Epithelial cell of proximal tubule (primary cell): ENCODE measurements around the gene CACNA1S. TPM values are rescaled to one million over a fixed set of nuclear protein-coding genes. Genes with fewer than 3 reads are reported as not detected.

Experiments used
- DNase-seq: peaks from one replicate; pipeline ENCODE4 v3.0.0-alpha.2; 2011; ENCODE audit warnings: low read depth
- H3K4me3 ChIP-seq: 2 replicates; pipeline ENCODE4 v1.5.1; 2011; ENCODE audit warnings: low read depth, mild to moderate bottlenecking, low read length
- total RNA-seq: library from RNA; depleted of rRNA; stranded (reverse); fragments of >200 nt; gene quantifications from 2 replicates; pipeline ENCODE4 v1.2.3, GENCODE V29; 2015
- TF ChIP-seq, protein P1 (sequence below): conservative IDR thresholded peaks from 2 replicates; pipeline ENCODE4 v1.5.1; 2012; ENCODE audit warnings: low read depth, mild to moderate bottlenecking, low read length

The CACNA1S gene
- total RNA-seq = not detected in 2 replicates

DNA sequence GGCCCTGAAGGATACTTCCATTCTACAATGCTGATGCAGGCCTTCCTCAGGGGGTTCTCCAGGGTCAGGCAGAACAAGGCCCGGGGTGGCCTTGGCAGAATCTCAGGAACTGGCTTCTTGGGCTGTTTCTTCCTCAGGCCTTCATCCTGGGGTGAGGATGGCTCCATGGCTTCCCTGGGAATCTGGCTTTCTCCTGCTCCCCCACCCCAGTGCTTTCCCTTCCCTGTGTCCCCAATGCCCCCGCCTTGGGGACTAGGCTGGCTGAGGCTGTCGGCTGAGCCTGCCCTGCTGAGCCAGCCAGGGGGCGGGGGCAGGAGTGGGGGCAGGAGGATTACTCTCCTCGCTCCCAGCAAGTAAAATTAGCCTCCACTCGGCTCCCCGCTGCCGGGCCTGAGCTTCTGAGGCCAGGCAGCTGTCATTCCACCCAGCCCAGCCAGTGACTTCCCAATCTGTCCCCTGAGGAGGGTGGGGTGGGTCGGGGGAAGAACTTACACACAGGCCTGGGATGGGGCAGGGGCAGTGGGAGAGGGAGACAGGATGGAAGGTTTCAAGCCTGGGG is at the start of gene CACNA1S:
Gene CACNA1S (minus strand): TSS at position 254 of the 559 bp plus-strand sequence. CDS start 87 bp downstream, at position 167.
- H3K4me3 ChIP-seq = no peak within 1 kb of the TSS
- DNase-seq = no peak
- TF ChIP-seq, protein P1, sequence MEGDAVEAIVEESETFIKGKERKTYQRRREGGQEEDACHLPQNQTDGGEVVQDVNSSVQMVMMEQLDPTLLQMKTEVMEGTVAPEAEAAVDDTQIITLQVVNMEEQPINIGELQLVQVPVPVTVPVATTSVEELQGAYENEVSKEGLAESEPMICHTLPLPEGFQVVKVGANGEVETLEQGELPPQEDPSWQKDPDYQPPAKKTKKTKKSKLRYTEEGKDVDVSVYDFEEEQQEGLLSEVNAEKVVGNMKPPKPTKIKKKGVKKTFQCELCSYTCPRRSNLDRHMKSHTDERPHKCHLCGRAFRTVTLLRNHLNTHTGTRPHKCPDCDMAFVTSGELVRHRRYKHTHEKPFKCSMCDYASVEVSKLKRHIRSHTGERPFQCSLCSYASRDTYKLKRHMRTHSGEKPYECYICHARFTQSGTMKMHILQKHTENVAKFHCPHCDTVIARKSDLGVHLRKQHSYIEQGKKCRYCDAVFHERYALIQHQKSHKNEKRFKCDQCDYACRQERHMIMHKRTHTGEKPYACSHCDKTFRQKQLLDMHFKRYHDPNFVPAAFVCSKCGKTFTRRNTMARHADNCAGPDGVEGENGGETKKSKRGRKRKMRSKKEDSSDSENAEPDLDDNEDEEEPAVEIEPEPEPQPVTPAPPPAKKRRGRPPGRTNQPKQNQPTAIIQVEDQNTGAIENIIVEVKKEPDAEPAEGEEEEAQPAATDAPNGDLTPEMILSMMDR = no peak

DNA sequence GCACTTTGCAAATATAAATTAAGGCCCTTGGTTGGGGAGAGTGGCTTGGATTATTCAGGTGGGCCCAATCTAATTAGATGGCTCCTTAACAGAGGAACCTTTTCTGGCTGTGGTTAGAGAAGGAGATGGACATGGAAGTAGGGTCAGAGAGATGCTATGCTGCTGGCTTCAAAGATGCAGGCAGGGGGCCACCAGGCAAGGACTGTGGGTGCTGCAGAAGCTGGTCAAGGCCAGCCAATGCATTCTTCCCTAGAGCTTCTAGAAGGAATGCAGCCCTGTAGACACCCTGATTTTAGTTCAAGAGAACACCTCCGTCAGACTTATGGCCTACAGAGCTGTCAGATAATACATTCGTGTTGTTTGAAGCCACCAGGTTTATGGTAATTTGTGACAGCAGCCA is 45.7 kb upstream of the CACNA1S start:
- TF ChIP-seq, protein P1 = no peak
- no peak overlapping the region for H3K4me3 ChIP-seq
- no peak for DNase-seq

DNA sequence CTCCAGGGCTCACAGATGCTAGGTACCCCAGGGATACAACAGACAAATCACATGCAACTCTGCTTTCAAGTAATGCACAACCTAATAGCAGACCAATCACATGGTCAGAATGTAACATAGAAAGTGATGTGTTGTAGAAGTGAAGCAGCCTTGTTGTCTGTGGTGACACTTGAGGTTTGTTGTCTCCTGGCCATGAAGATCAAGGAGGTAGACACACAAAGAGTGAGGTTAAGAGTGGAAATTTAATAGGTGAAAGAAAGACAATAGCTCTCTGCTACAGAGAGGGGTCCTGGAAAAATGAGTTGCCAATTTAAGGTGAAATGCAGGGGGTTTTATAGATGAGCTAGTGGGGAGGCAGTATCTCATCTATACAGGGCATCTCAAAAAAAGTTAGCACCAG is 44.6 kb upstream of the CACNA1S start:
- no peak for DNase-seq
- H3K4me3 ChIP-seq = no peak overlapping the region
- TF ChIP-seq, protein P1 = no peak

DNA sequence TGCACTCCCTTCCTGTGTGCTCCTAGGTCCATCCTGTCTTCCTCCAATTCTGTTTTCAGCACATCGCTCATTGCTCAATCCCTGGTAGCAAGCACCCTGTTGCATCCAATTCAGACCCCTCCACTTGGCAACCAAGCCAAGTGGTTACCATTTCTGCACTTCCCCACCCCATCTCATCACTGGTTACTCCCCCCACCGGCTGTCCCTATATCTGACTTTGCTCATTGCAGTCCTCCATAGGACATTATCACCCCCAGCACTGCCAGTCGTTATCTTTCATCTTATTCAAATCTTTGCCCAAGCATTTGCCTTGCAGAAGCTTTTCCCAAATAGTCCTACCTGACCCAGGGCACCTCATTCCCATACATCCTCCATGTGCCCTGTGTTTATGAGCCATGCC is 44.1 kb upstream of the CACNA1S start:
- no peak for DNase-seq
- no peak overlapping the region for H3K4me3 ChIP-seq
- TF ChIP-seq, protein P1 = no peak

DNA sequence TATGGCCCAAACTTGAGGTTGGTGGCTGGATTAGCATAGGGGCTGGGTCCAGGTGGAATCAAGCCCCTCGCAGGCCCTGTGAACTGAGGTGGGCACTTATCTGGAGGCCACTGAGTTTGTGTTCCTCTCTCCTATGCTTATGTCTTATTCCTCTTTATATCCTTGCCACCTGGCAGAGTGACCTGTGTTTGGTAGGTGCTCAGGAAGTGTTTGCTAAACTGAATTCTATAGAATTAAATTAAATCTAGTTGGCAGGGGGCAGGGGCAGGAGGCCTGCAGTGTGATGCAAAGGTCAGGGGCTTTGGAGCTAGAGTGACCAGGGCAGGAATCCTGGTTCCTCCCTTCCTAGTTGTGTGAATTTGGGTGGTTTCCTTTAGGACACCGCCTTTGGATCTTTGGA is 43.1 kb upstream of the CACNA1S start:
- no peak for DNase-seq
- H3K4me3 ChIP-seq = no peak overlapping the region
- TF ChIP-seq, protein P1 = no peak

DNA sequence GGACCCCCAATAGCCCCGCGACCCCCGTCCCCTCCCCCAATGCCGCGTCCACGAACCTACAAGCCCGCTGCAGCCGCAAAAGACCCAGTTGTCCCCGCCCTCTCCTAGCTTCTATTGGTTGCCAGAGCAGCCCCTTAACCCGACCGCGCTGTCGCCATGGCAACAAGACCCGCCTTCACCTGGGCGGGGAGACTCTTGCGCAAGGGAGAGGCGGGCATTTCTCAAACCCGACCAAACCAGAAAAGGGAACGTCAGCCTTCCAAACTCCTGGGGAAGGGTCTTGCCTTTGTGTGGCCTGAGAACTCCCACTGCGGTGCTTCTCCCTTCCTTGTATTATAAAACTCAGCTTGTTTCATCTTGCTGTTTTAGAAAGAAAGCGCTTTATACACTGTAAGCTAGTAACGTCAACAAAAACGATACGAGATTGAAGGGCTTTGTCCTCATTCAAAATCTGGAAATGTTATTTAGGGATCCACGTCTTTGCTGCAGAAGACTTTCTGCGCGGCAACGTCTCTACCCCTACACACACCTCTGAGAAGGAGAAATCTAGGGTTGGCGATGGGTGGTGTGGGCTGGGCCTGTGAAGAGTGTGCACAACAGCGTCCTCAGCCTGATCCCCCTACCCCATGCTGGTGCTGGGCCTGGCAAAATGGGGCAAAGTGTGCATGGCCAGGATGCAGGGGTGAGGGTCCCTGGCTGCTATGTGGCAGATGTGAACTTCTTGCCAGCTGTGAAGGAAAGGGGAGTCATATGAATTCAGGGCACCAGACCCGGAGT is 42.4 kb upstream of the CACNA1S start, which contains the start of gene TMEM9:
Gene TMEM9 (minus strand): TSS at position 86 of the 777 bp plus-strand sequence. CDS start 551 bp downstream, outside the sequence.
- TF ChIP-seq, protein P1 = no peak
- peak within 1 kb of the TSS; percentile 78 for H3K4me3 ChIP-seq

More for the DNA sequence above, 42.4 kb upstream of the CACNA1S start, which contains the start of gene TMEM9:
- DNase-seq = no peak
